ENCODE data around the gene LHFPL5.

The LHFPL5 gene

GRCh38 chr6:35856250-35856649, 51.1 kb downstream of the LHFPL5 start:
- no peak for DNase-seq (ENCODE audit: low spot score)

GRCh38 chr6:35857853-35858252, 52.7 kb downstream of the LHFPL5 start:
- DNase-seq (ENCODE audit: low spot score), result no peak

DNA sequence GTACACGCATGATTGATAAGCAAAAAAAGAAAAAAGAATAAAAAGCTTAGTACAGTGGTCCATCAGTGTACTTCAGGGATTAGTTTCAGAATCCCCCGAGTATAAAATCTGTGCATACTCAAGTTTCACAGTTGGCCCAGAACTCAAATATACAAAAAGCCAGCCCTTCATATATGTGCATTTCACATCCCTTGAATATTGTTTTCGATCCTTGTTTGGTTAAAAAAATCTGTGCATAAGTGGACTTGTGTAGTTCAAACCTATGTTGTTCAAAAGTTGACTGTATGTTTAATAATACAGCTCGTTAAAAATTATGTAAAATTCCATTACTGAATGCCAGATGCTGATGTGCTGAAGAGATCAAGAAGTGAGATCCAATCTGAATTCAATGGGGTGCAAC, 54.2 kb downstream of the LHFPL5 start:
- no peak for DNase-seq (ENCODE audit: low spot score)

Data from SW480 (cell line).